ENCODE data around the gene KCTD19.

GRCh38 chr16:67372664-67373063 is 46.1 kb upstream of the KCTD19 start:
- no peak for TF ChIP-seq ELF4 (IDR thresholded peaks at IDR 0.05)
- no peak for TF ChIP-seq L3MBTL2 (conservative IDR thresholded peaks at IDR 0.05)
- no peak for TF ChIP-seq SUZ12 (IDR thresholded peaks at IDR 0.05)
- no peak for TF ChIP-seq PKNOX1 (IDR thresholded peaks at IDR 0.05)
- TF ChIP-seq HDGF (IDR thresholded peaks at IDR 0.05; ENCODE audit: borderline replicate concordance): no peak
- TF ChIP-seq FOXM1 (IDR thresholded peaks at IDR 0.05; ENCODE audit: borderline replicate concordance): no peak
- no peak for TF ChIP-seq SP1 (IDR thresholded peaks at IDR 0.05)
- no peak for TF ChIP-seq CTBP1 (IDR thresholded peaks at IDR 0.05; ENCODE audit: borderline replicate concordance)
- TF ChIP-seq ZNF384 (IDR thresholded peaks at IDR 0.05): no peak
- no peak for TF ChIP-seq ARNT (IDR thresholded peaks at IDR 0.05)

All from HEK293T (cell line).